Upper lobe of left lung (tissue), 4 donors: ENCODE measurements around the gene MGLL.

ENCODE experiments used
- CTCF ChIP-seq, 6 experiments: fragments of 450-650 bp in 4 of 6; fragments of 200-600 bp in 2 of 6; sonication (generic) in 2 of 6; IDR thresholded peaks; one replicate each; pipeline ENCODE4 v1.5.1; 2016 to 2019; ENCODE audit warnings: antibody characterized with exemption in 6 of 6
- EP300 ChIP-seq, 4 donors: sonication (generic); formaldehyde crosslinking; IDR thresholded peaks; one replicate each; pipeline ENCODE4 v1.5.1; 2017; ENCODE audit warnings: antibody characterized with exemption in 4 of 4, control low read depth in 2 of 4

DNA sequence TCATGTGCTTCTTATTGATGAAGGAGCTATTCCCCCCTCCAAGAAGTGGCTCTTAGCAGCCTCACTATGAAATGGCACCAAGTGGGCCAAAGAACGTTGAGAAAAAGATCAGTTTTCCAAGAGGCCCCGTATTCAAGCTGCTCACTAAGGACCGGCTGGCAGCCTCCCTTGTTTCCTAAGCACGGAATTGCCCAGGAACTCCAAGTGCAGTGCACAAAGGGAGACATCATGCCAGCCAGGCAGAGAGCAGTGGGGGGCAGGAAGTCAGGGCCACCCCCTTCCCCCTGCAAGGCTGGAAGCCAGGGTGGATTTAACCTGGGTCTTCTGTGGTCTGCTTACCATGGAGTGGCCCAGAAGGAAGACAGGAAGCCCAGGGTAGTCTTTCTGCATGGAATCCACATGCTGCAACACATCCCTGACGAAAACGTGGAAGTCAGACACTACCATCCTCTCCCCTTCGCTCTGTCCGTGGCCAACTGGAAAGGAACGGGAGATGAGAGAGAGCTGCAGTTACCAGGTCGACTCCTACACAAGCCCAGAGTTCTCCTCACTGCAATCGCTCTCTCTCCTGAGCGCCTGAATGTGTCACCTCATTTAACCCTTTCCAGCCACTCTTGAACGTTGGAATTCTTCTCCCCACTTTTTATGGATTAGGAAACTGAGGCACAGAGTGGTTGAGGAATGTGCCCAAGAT is 100.1 kb downstream of the MGLL start:
- TF ChIP-seq CTCF (IDR thresholded peaks at IDR 0.05) (no peak), EP300 (IDR thresholded peaks at IDR 0.05) (no peak)
